Keratinocyte (primary cell): Measurements from ENCODE around the gene RSL24D1. TPM values are rescaled to one million over a fixed set of nuclear protein-coding genes. Genes with fewer than 3 reads are reported as not detected.

Experiments used
- DNase-seq: peaks from one replicate; pipeline ENCODE4 v3.0.0-alpha.2; 2011; ENCODE audit warnings: low read depth, missing footprints, low spot score
- FAIRE-seq: peaks from 2 replicates; lab custom pipeline; 2011; peaks lifted over from hg19 to GRCh38; lab: Jason Lieb, UNC
- H2AFZ ChIP-seq: 2 replicates; pipeline ENCODE4 v1.6.0; 2012; ENCODE audit warnings: low read length, control low read depth, inconsistent platforms; ENCODE audit not compliant: control insufficient read depth
- H3K27ac ChIP-seq: 2 replicates; pipeline ENCODE4 v1.5.1; 2011; ENCODE audit warnings: low read length; ENCODE audit not compliant: control insufficient read depth, insufficient read depth
- H3K27me3 ChIP-seq: 3 replicates; pipeline ENCODE4 v1.6.0; 2011; ENCODE audit warnings: low read length; ENCODE audit not compliant: control insufficient read depth, insufficient read depth; ENCODE audit errors: extremely low read depth
- H3K36me3 ChIP-seq, 2 experiments: 2 replicates in 1 of 2; 3 replicates in 1 of 2; pipeline ENCODE4 v1.5.1; 2011; ENCODE audit warnings: low read length in 2 of 2, mild to moderate bottlenecking in 1 of 2; ENCODE audit not compliant: control insufficient read depth in 2 of 2, insufficient read depth in 2 of 2; ENCODE audit errors: extremely low read depth in 1 of 2
- H3K4me1 ChIP-seq: 3 replicates; pipeline ENCODE4 v1.5.1; 2011; ENCODE audit warnings: low read length; ENCODE audit not compliant: control insufficient read depth, insufficient read depth; ENCODE audit errors: extremely low read depth
- H3K4me2 ChIP-seq: 3 replicates; pipeline ENCODE4 v1.6.0; 2011; ENCODE audit warnings: low read depth, low read length; ENCODE audit not compliant: control insufficient read depth, insufficient read depth; ENCODE audit errors: extremely low read depth
- H3K4me3 ChIP-seq, 3 experiments: fragments of 200-600 bp in 1 of 3; sonication (generic) in 1 of 3; 2 replicates in 2 of 3; 3 replicates in 1 of 3; pipeline ENCODE4 v1.5.1; 2011 to 2016; ENCODE audit warnings: low read length in 3 of 3, mild to moderate bottlenecking in 3 of 3, control low read depth in 2 of 3, inconsistent platforms in 1 of 3, low read depth in 1 of 3, mixed read lengths in 1 of 3, mixed run types in 1 of 3, moderate library complexity in 1 of 3; ENCODE audit not compliant: control insufficient read depth in 2 of 3, insufficient read depth in 2 of 3; ENCODE audit errors: extremely low read depth in 1 of 3
- H3K79me2 ChIP-seq: 2 replicates; pipeline ENCODE4 v1.6.0; 2012; ENCODE audit warnings: low read length; ENCODE audit not compliant: control insufficient read depth, insufficient read depth
- H3K9ac ChIP-seq: 3 replicates; pipeline ENCODE4 v1.6.0; 2011; ENCODE audit warnings: low read length; ENCODE audit not compliant: control insufficient read depth, insufficient read depth; ENCODE audit errors: extremely low read depth
- H3K9me1 ChIP-seq: 3 replicates; pipeline ENCODE4 v1.6.0; 2011; ENCODE audit warnings: low read length; ENCODE audit not compliant: control insufficient read depth, insufficient read depth; ENCODE audit errors: extremely low read depth
- H3K9me3 ChIP-seq: 2 replicates; pipeline ENCODE4 v1.5.1; 2012; ENCODE audit warnings: low read depth, low read length; ENCODE audit not compliant: control insufficient read depth
- H4K20me1 ChIP-seq: 3 replicates; pipeline ENCODE4 v1.6.0; 2011; ENCODE audit warnings: low read length; ENCODE audit not compliant: control insufficient read depth, insufficient read depth; ENCODE audit errors: extremely low read depth
- CTCF ChIP-seq, 3 experiments: IDR thresholded peaks in 1 of 3; conservative IDR thresholded peaks in 1 of 3; optimal IDR thresholded peaks in 1 of 3; 2 replicates in 2 of 3; 3 replicates in 1 of 3; pipeline versions ENCODE3 to v1.5.1; 2011; ENCODE audit warnings: low read length in 3 of 3, mild to moderate bottlenecking in 3 of 3, moderate library complexity in 2 of 3, control low read depth in 1 of 3, inconsistent platforms in 1 of 3; ENCODE audit not compliant: insufficient read depth in 2 of 3; ENCODE audit errors: extremely low read depth in 1 of 3
- EZH2 ChIP-seq: IDR thresholded peaks from one replicate; pipeline ENCODE4 v1.6.1; 2012; ENCODE audit warnings: inconsistent platforms, mild to moderate bottlenecking, low read length, moderate library complexity
- dilution Hi-C: fragments of 300-500 bp; cut with MboI; formaldehyde crosslinking; loops from one replicate; pipeline ENCODE4 v1.7.0; 2020; ENCODE audit warnings: low sequenced_read_pairs; ENCODE audit not compliant: extremely low pct_ligation_motif_present
- polyA plus RNA-seq, 5 experiments: library from polyadenylated mRNA; depleted of rRNA in 3 of 5; stranded (reverse) in 3 of 5; stranded (forward) in 1 of 5; unstranded in 1 of 5; fragments of >200 nt; gene quantifications; 1 replicate in 1 of 5; 2 replicates in 3 of 5; 3 replicates in 1 of 5; pipeline versions ENCODE4 v1.2.1 to v1.2.3, GENCODE V29; 2011 to 2012; ENCODE audit warnings: missing spikeins in 2 of 5, low read depth in 1 of 5, low replicate concordance in 1 of 5

RSL24D1 gene
- polyA plus RNA-seq, 1 donor (not counting 4 experiments of a cell fraction or from before 2014, with no cell fraction given) = 99.9 TPM

DNA sequence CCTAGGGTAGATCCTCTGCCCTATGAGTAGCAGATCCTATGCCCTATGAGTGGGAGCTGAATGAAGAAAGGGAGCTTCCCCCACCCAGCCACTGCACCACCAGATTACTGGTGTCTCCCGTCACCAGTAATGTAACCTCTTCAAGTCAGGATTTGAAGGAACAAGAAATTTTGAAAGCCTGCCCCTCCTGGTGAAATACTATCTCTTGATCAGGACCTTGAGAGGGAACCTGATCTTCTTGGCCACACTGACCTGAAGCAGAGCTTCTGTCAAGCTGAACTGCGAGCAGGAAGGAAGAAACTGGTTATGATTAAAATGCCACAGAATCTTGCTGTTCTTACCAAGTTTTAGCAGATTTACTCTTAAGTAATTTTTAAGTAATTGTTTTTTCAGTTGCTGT, 62.8 kb downstream of the RSL24D1 start:
- Histone ChIP-seq H3K27ac (no peak overlapping the region), H3K36me3 (no peaks in the 10 kb centered on the region), H3K27me3 (no peaks in the 10 kb centered on the region), H3K4me3 (no peak overlapping the region), H3K4me2 (no peak overlapping the region), H3K9me1 (no peaks in the 10 kb centered on the region), H3K79me2 (no peaks in the 10 kb centered on the region), H4K20me1 (no peaks in the 10 kb centered on the region), H3K4me1 (no peaks in the 10 kb centered on the region), H2AFZ (no peak overlapping the region), H3K9me3 (no peaks in the 10 kb centered on the region), H3K9ac (no peak overlapping the region)
- dilution Hi-C loops = no loop called here
- DNase-seq (no peak), FAIRE-seq (no peak)
- TF ChIP-seq EZH2 (no peak), CTCF (optimal IDR thresholded peaks at IDR 0.05 in 1 of 3, IDR thresholded peaks at IDR 0.05 in 1 of 3, conservative IDR thresholded peaks at IDR 0.05 in 1 of 3; ENCODE audit: extremely low read depth in 1 of 3, insufficient read depth in 2 of 3, low read length in 3 of 3) (no peak)

DNA sequence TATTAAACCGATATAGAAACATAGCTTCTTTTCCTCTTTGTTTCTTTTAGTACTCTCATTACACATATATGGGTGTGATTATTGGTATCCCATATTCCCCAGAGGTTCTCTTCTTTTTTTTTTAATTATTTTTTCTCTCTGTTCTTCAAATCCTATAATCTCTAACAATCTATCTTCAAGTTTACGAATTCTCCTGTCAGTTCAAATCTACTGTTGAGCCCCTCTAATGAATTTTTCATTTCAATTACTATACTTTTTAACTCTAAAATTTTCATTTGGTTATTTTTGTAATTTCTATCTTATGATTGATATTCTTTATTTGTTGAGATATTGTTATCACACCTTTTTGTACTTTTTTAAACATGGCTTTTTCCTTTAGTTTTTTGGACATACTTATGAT, 64.1 kb downstream of the RSL24D1 start:
- Histone ChIP-seq H2AFZ (no peak overlapping the region), H4K20me1 (no peaks in the 10 kb centered on the region), H3K4me3 (no peak overlapping the region), H3K27me3 (no peaks in the 10 kb centered on the region), H3K4me1 (no peaks in the 10 kb centered on the region), H3K9me1 (no peaks in the 10 kb centered on the region), H3K36me3 (no peaks in the 10 kb centered on the region), H3K9ac (no peak overlapping the region), H3K79me2 (no peaks in the 10 kb centered on the region), H3K9me3 (no peaks in the 10 kb centered on the region), H3K4me2 (no peak overlapping the region), H3K27ac (no peak overlapping the region)
- no peak for FAIRE-seq
- no peak for TF ChIP-seq EZH2
- no peak for TF ChIP-seq CTCF (optimal IDR thresholded peaks at IDR 0.05 in 1 of 3, IDR thresholded peaks at IDR 0.05 in 1 of 3, conservative IDR thresholded peaks at IDR 0.05 in 1 of 3; ENCODE audit: extremely low read depth in 1 of 3, insufficient read depth in 2 of 3, low read length in 3 of 3)
- dilution Hi-C loops = no loop called here
- no peak for DNase-seq

Other genes with a start within 250 kb of the RSL24D1 start
- 5.9 to 10.8 TPM (median 8.4 TPM) in 3 replicates for gene RAB27A, start 92.9 kb upstream of the RSL24D1 start, polyA plus RNA-seq
- 5.5 to 8.6 TPM (median 7.1 TPM) in 3 replicates for gene PIGBOS1, start 122.2 kb upstream of the RSL24D1 start, polyA plus RNA-seq
- 13.3 to 29.1 TPM (median 24.8 TPM) in 3 replicates for gene PIGB, start 122.3 kb upstream of the RSL24D1 start, polyA plus RNA-seq
- 7.1 to 12.4 TPM (median 10.5 TPM) in 3 replicates for gene CCPG1, start 211.4 kb upstream of the RSL24D1 start, polyA plus RNA-seq
- gene PIERCE2, start 211.6 kb upstream of the RSL24D1 start, polyA plus RNA-seq = 3.2 to 4.3 TPM (median 3.4 TPM) in 3 replicates